Measurements from ENCODE around the gene IRF8. TPM values are rescaled to one million over a fixed set of nuclear protein-coding genes. Genes with fewer than 3 reads are reported as not detected.
A peak's percentile ranks its signal among the peaks of the same experiment; 100 is the strongest.

Gene IRF8
- total and polyA plus RNA-seq, 5 donors from 2014 or later, result 0.78 to 4.4 (median 3.8) TPM

GRCh38 chr16:85862476-85863383, 36.2 kb upstream of the IRF8 start:
- H3K36me3 ChIP-seq (ENCODE audit: control insufficient read depth, insufficient read depth, low read length), result no peaks in the 10 kb centered on the region
- no peak overlapping the region for H3K4me3 ChIP-seq (ENCODE audit: low read depth, low read length)
- no peaks in the 10 kb centered on the region for H3K4me1 Mint-ChIP-seq
- H3K9me3 Mint-ChIP-seq, result peaks cover 0 to 6% (median 0%) of the 10 kb centered on the region in 7 donors
- no peak overlapping the region for H3K4me3 Mint-ChIP-seq
- no peaks in the 10 kb centered on the region for H3K4me1 ChIP-seq (ENCODE audit: control insufficient read depth, insufficient read depth, low read length, poor library complexity, severe bottlenecking)
- H3K27me3 Mint-ChIP-seq, result peaks cover 15% of the 10 kb centered on the region
- H3K36me3 Mint-ChIP-seq, result no peaks in the 10 kb centered on the region
- no peak for ATAC-seq (ENCODE audit: low read depth in 2 of 2)
- DNase-seq, result no peak
- no peaks in the 10 kb centered on the region for H3K27me3 ChIP-seq (ENCODE audit: control insufficient read depth, insufficient read depth, low read length)
- no peaks in the 10 kb centered on the region for H3K9me3 ChIP-seq (ENCODE audit: control insufficient read depth in 2 of 2, low read length in 2 of 2)
- peak overlapping the region in 1 of 3 donors; percentile 38 for H3K27ac Mint-ChIP-seq
- no peak overlapping the region for H3K27ac ChIP-seq (ENCODE audit: insufficient read depth, low read length, poor library complexity, severe bottlenecking)

DNA sequence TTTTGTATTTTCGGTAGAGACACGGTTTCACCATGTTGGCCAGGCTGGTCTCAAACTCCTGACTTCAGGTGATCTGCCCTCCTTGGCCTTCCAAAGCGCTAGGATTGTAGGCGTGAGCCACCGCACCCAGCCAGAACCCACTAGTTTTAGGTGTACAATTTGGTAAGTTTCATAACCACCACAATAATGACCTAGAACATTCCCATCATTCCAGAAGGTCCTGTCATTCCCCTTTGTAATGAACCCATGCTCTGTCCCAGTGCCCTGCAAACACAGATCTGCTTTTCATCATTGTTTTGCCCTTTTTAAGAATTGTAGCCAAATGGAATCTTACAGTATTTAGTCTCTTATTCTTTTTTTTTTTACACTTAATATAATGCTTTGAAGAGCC, 35.6 kb upstream of the IRF8 start:
- peaks cover 15% of the 10 kb centered on the region for H3K27me3 Mint-ChIP-seq
- Histone ChIP-seq H3K27ac (ENCODE audit: insufficient read depth, low read length, poor library complexity, severe bottlenecking) (no peak overlapping the region), H3K9me3 (ENCODE audit: control insufficient read depth in 2 of 2, low read length in 2 of 2) (no peaks in the 10 kb centered on the region), H3K4me3 (ENCODE audit: low read depth, low read length) (no peak overlapping the region), H3K36me3 (ENCODE audit: control insufficient read depth, insufficient read depth, low read length) (no peaks in the 10 kb centered on the region), H3K4me1 (ENCODE audit: control insufficient read depth, insufficient read depth, low read length, poor library complexity, severe bottlenecking) (no peaks in the 10 kb centered on the region), H3K27me3 (ENCODE audit: control insufficient read depth, insufficient read depth, low read length) (no peaks in the 10 kb centered on the region)
- no peaks in the 10 kb centered on the region for H3K4me1 Mint-ChIP-seq
- H3K36me3 Mint-ChIP-seq, result no peaks in the 10 kb centered on the region
- H3K27ac Mint-ChIP-seq, result no peak overlapping the region
- DNase-seq (no peak), ATAC-seq (ENCODE audit: low read depth in 2 of 2) (no peak)
- peaks cover 0 to 6% (median 0%) of the 10 kb centered on the region in 7 donors for H3K9me3 Mint-ChIP-seq
- H3K4me3 Mint-ChIP-seq, result no peak overlapping the region

- H3K27ac Mint-ChIP-seq, result no peak overlapping the region
- Histone ChIP-seq H3K4me1 (ENCODE audit: control insufficient read depth, insufficient read depth, low read length, poor library complexity, severe bottlenecking) (no peaks in the 10 kb centered on the region), H3K27me3 (ENCODE audit: control insufficient read depth, insufficient read depth, low read length) (no peaks in the 10 kb centered on the region), H3K27ac (ENCODE audit: insufficient read depth, low read length, poor library complexity, severe bottlenecking) (no peak overlapping the region), H3K36me3 (ENCODE audit: control insufficient read depth, insufficient read depth, low read length) (no peaks in the 10 kb centered on the region), H3K4me3 (ENCODE audit: low read depth, low read length) (no peak overlapping the region), H3K9me3 (ENCODE audit: control insufficient read depth in 2 of 2, low read length in 2 of 2) (no peaks in the 10 kb centered on the region)
- H3K4me3 Mint-ChIP-seq, result no peak overlapping the region
- H3K9me3 Mint-ChIP-seq, result peaks cover 0 to 6% (median 0%) of the 10 kb centered on the region in 7 donors
- no peaks in the 10 kb centered on the region for H3K4me1 Mint-ChIP-seq
- no peaks in the 10 kb centered on the region for H3K36me3 Mint-ChIP-seq
- DNase-seq (no peak), ATAC-seq (ENCODE audit: low read depth in 2 of 2) (no peak)
- H3K27me3 Mint-ChIP-seq, result peaks cover 5% of the 10 kb centered on the region
Measured at GRCh38 chr16:85864965-85865364, 34.0 kb upstream of the IRF8 start.

DNA sequence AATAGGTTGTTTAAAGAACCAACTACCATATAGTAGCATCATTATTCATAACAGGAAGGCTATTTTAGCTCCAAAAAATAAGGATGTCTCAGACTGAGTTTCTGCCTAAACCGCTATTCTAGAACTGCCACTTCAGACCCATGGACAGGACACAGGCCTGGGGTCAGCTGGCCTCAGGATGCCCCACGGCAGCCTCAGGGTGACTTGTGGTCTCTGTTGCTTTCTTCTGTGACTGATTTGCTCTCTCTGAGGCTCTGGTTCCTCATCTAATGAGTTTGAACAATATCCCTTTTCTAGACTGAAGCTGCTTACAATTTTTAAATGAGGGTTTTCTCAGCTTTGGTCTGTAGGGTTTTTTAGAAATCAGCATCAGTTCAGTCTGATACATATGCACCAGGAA, 31.8 kb upstream of the IRF8 start:
- Histone ChIP-seq H3K4me3 (ENCODE audit: low read depth, low read length) (no peak overlapping the region), H3K27ac (ENCODE audit: insufficient read depth, low read length, poor library complexity, severe bottlenecking) (no peak overlapping the region), H3K36me3 (ENCODE audit: control insufficient read depth, insufficient read depth, low read length) (no peaks in the 10 kb centered on the region), H3K4me1 (ENCODE audit: control insufficient read depth, insufficient read depth, low read length, poor library complexity, severe bottlenecking) (no peaks in the 10 kb centered on the region), H3K9me3 (ENCODE audit: control insufficient read depth in 2 of 2, low read length in 2 of 2) (no peaks in the 10 kb centered on the region), H3K27me3 (ENCODE audit: control insufficient read depth, insufficient read depth, low read length) (no peaks in the 10 kb centered on the region)
- peaks cover 0 to 2% (median 0%) of the 10 kb centered on the region in 4 donors for H3K4me1 Mint-ChIP-seq
- no peak overlapping the region for H3K27ac Mint-ChIP-seq
- H3K9me3 Mint-ChIP-seq, result peaks cover 0 to 6% (median 0%) of the 10 kb centered on the region in 7 donors
- no peak overlapping the region for H3K4me3 Mint-ChIP-seq
- H3K36me3 Mint-ChIP-seq, result no peaks in the 10 kb centered on the region
- H3K27me3 Mint-ChIP-seq, result no peaks in the 10 kb centered on the region
- DNase-seq, result no peak
- no peak for ATAC-seq (ENCODE audit: low read depth in 2 of 2)

GRCh38 chr16:85868495-85868894, 30.5 kb upstream of the IRF8 start:
- ATAC-seq (ENCODE audit: low read depth in 2 of 2) (no peak), DNase-seq (no peak)
- H3K4me3 Mint-ChIP-seq, result no peak overlapping the region
- Histone ChIP-seq H3K4me1 (ENCODE audit: control insufficient read depth, insufficient read depth, low read length, poor library complexity, severe bottlenecking) (no peaks in the 10 kb centered on the region), H3K9me3 (ENCODE audit: control insufficient read depth in 2 of 2, low read length in 2 of 2) (no peaks in the 10 kb centered on the region), H3K4me3 (ENCODE audit: low read depth, low read length) (no peak overlapping the region), H3K27me3 (ENCODE audit: control insufficient read depth, insufficient read depth, low read length) (no peaks in the 10 kb centered on the region), H3K36me3 (ENCODE audit: control insufficient read depth, insufficient read depth, low read length) (no peaks in the 10 kb centered on the region), H3K27ac (ENCODE audit: insufficient read depth, low read length, poor library complexity, severe bottlenecking) (no peak overlapping the region)
- H3K36me3 Mint-ChIP-seq, result no peaks in the 10 kb centered on the region
- no peaks in the 10 kb centered on the region for H3K27me3 Mint-ChIP-seq
- peaks cover 0 to 2% (median 0%) of the 10 kb centered on the region in 4 donors for H3K4me1 Mint-ChIP-seq
- no peak overlapping the region for H3K27ac Mint-ChIP-seq
- peaks cover 0 to 6% (median 0%) of the 10 kb centered on the region in 7 donors for H3K9me3 Mint-ChIP-seq

DNA sequence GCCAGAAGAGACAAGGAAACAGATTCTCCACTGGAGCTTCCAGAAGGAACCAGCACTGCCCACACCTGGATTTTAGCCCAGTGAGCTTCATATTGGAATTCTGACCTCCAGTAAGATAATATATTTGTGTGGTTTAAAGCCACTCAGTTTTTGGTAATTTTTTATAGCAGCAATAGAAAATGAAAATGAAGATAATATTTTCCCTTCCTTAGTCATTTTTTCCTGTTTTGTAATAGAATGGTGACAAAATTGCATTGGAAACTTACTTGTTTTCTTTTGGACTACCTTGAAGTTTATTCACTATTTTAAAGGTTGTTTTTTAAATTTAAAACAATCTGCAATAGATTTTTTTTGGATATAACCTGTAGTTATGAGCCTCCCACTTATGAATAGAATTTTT, 29.8 kb upstream of the IRF8 start:
- Mint-ChIP-seq H3K9me3 (peaks cover 0 to 2% (median 0%) of the 10 kb centered on the region in 7 donors), H3K27ac (no peak overlapping the region), H3K4me3 (no peak overlapping the region), H3K36me3 (no peaks in the 10 kb centered on the region), H3K27me3 (no peaks in the 10 kb centered on the region), H3K4me1 (peaks cover 0 to 2% (median 0%) of the 10 kb centered on the region in 4 donors)
- H3K9me3 ChIP-seq (ENCODE audit: control insufficient read depth in 2 of 2, low read length in 2 of 2), result no peaks in the 10 kb centered on the region
- no peaks in the 10 kb centered on the region for H3K4me1 ChIP-seq (ENCODE audit: control insufficient read depth, insufficient read depth, low read length, poor library complexity, severe bottlenecking)
- no peak overlapping the region for H3K27ac ChIP-seq (ENCODE audit: insufficient read depth, low read length, poor library complexity, severe bottlenecking)
- ATAC-seq (ENCODE audit: low read depth in 2 of 2), result no peak
- DNase-seq, result no peak
- H3K4me3 ChIP-seq (ENCODE audit: low read depth, low read length), result no peak overlapping the region
- H3K36me3 ChIP-seq (ENCODE audit: control insufficient read depth, insufficient read depth, low read length), result no peaks in the 10 kb centered on the region
- no peaks in the 10 kb centered on the region for H3K27me3 ChIP-seq (ENCODE audit: control insufficient read depth, insufficient read depth, low read length)

- no peaks in the 10 kb centered on the region for H3K9me3 ChIP-seq (ENCODE audit: control insufficient read depth in 2 of 2, low read length in 2 of 2)
- no peak overlapping the region for H3K27ac ChIP-seq (ENCODE audit: insufficient read depth, low read length, poor library complexity, severe bottlenecking)
- Mint-ChIP-seq H3K27me3 (no peaks in the 10 kb centered on the region), H3K4me1 (peaks cover 0 to 2% (median 0%) of the 10 kb centered on the region in 4 donors), H3K9me3 (peaks cover 0 to 2% (median 0%) of the 10 kb centered on the region in 7 donors), H3K27ac (no peak overlapping the region), H3K4me3 (no peak overlapping the region), H3K36me3 (no peaks in the 10 kb centered on the region)
- no peaks in the 10 kb centered on the region for H3K36me3 ChIP-seq (ENCODE audit: control insufficient read depth, insufficient read depth, low read length)
- DNase-seq, result no peak
- H3K4me1 ChIP-seq (ENCODE audit: control insufficient read depth, insufficient read depth, low read length, poor library complexity, severe bottlenecking), result no peaks in the 10 kb centered on the region
- no peak overlapping the region for H3K4me3 ChIP-seq (ENCODE audit: low read depth, low read length)
- ATAC-seq (ENCODE audit: low read depth in 2 of 2), result no peak
- H3K27me3 ChIP-seq (ENCODE audit: control insufficient read depth, insufficient read depth, low read length), result no peaks in the 10 kb centered on the region
Measured at GRCh38 chr16:85869785-85870558, 29.0 kb upstream of the IRF8 start.

Measured in CD4-positive, CD25-positive, alpha-beta regulatory T cell (primary cell).